Measurements from ENCODE around the gene CLRN3.

The CLRN3 gene

GRCh38 chr10:127907411-127908105, 14.8 kb upstream of the CLRN3 start:
- Histone ChIP-seq H3K36me3 (ENCODE audit: low read length) (no peaks in the 10 kb centered on the region), H3K27me3 (ENCODE audit: low read length) (no peaks in the 10 kb centered on the region), H4K20me1 (ENCODE audit: low read depth, low read length) (no peaks in the 10 kb centered on the region), H3K9me2 (replicated peaks; ENCODE audit: insufficient read depth, low read length) (no peaks in the 10 kb centered on the region), H3K9me3 (ENCODE audit: insufficient read depth, low read length) (no peaks in the 10 kb centered on the region), H3K79me2 (ENCODE audit: insufficient read depth, low read length) (no peaks in the 10 kb centered on the region), H3K9ac (ENCODE audit: low read length) (no peak overlapping the region), H3K27ac (ENCODE audit: low read depth, low read length) (no peak overlapping the region), H3K4me2 (ENCODE audit: low read depth, low read length, poor library complexity, severe bottlenecking) (no peak overlapping the region), H3K4me3 (ENCODE audit: insufficient read depth, low read length, poor library complexity, severe bottlenecking) (no peak overlapping the region), H2AFZ (ENCODE audit: low read depth, low read length, severe bottlenecking) (no peak overlapping the region), H3F3A (ENCODE audit: insufficient read depth) (no peaks in the 10 kb centered on the region)
- TF ChIP-seq EZH2phosphoT487 (conservative IDR thresholded peaks at IDR 0.05; ENCODE audit: low read length), result no peak
- TF ChIP-seq, protein P1, sequence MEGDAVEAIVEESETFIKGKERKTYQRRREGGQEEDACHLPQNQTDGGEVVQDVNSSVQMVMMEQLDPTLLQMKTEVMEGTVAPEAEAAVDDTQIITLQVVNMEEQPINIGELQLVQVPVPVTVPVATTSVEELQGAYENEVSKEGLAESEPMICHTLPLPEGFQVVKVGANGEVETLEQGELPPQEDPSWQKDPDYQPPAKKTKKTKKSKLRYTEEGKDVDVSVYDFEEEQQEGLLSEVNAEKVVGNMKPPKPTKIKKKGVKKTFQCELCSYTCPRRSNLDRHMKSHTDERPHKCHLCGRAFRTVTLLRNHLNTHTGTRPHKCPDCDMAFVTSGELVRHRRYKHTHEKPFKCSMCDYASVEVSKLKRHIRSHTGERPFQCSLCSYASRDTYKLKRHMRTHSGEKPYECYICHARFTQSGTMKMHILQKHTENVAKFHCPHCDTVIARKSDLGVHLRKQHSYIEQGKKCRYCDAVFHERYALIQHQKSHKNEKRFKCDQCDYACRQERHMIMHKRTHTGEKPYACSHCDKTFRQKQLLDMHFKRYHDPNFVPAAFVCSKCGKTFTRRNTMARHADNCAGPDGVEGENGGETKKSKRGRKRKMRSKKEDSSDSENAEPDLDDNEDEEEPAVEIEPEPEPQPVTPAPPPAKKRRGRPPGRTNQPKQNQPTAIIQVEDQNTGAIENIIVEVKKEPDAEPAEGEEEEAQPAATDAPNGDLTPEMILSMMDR (IDR thresholded peaks at IDR 0.05; ENCODE audit: insufficient read depth, low read length, poor library complexity, severe bottlenecking), result no peak

DNA sequence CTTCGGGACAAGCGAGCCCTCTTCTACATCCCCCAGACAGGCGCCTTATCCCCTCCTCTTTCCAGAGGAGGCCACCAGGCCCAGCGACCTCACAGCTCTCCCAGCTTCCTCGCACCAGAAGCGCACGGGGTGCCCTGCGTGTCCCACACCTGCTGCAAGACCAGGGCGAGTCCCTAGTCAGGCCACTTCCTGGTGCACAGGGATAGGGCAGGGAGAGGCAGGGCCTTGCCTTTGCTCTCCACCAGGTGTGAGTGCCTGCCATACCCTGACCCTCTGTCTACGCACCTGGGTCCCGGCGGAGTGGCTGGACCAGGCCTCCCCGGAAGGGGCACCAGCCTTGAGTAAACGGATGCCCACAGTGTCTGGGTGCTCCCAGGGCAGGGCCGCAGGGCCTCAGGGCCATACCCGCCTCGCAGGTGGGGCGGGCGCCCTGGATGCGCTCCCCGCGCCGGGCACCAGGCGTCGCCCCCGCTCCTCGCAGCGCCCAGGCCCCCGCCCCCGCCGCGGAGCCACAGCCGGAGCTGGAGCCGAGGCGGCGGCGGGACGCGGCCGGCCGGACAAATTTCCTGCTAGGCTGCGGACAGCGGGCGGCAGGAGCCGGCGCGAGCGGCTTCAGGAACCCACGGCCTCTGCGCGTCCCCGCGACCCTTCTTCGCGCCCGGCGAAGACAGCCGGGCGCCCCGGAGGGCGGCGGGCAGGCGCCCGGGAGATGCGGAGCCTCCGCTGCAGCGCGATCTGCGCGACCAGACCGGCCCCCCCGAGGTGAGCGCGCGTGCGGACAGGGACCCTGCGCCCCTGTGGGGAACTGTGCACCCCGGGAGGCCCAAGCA, 14.0 kb upstream of the CLRN3 start, which contains the start of gene PTPRE:
TSS of gene PTPRE (plus strand) at position 556 of the 830 bp plus-strand sequence. CDS start 133,779 bp downstream, outside the sequence.
- no peaks in the 10 kb centered on the region for H3K9me3 ChIP-seq (ENCODE audit: insufficient read depth, low read length)
- H4K20me1 ChIP-seq (ENCODE audit: low read depth, low read length), result no peaks in the 10 kb centered on the region
- H3K27ac ChIP-seq (ENCODE audit: low read depth, low read length), result no peak within 1 kb of the TSS
- H3K9me2 ChIP-seq (replicated peaks; ENCODE audit: insufficient read depth, low read length), result no peaks in the 10 kb centered on the region
- no peak for TF ChIP-seq EZH2phosphoT487 (conservative IDR thresholded peaks at IDR 0.05; ENCODE audit: low read length)
- TF ChIP-seq, protein P1 (IDR thresholded peaks at IDR 0.05; ENCODE audit: insufficient read depth, low read length, poor library complexity, severe bottlenecking), result no peak
- H3K36me3 ChIP-seq (ENCODE audit: low read length), result no peaks in the 10 kb centered on the region
- H3K79me2 ChIP-seq (ENCODE audit: insufficient read depth, low read length), result no peaks in the 10 kb centered on the region
- no peak within 1 kb of the TSS for H3K4me2 ChIP-seq (ENCODE audit: low read depth, low read length, poor library complexity, severe bottlenecking)
- H3K9ac ChIP-seq (ENCODE audit: low read length), result no peak within 1 kb of the TSS
- no peak within 1 kb of the TSS for H3K4me3 ChIP-seq (ENCODE audit: insufficient read depth, low read length, poor library complexity, severe bottlenecking)
- no peak within 1 kb of the TSS for H2AFZ ChIP-seq (ENCODE audit: low read depth, low read length, severe bottlenecking)
- H3F3A ChIP-seq (ENCODE audit: insufficient read depth), result no peaks in the 10 kb centered on the region
- no peaks in the 10 kb centered on the region for H3K27me3 ChIP-seq (ENCODE audit: low read length)

- Histone ChIP-seq H3K9ac (ENCODE audit: low read length) (no peak overlapping the region), H3K27me3 (ENCODE audit: low read length) (no peaks in the 10 kb centered on the region)
- TF ChIP-seq EZH2phosphoT487 (conservative IDR thresholded peaks at IDR 0.05; ENCODE audit: low read length), result no peak
- TF ChIP-seq, protein P1 (IDR thresholded peaks at IDR 0.05; ENCODE audit: insufficient read depth, low read length, poor library complexity, severe bottlenecking), result no peak
Observed at GRCh38 chr10:127905848-127906261, 13.1 kb upstream of the CLRN3 start.

More at GRCh38 chr10:127905848-127906261, 13.1 kb upstream of the CLRN3 start:
- Histone ChIP-seq H4K20me1 (ENCODE audit: low read depth, low read length) (no peaks in the 10 kb centered on the region), H3K4me3 (ENCODE audit: insufficient read depth, low read length, poor library complexity, severe bottlenecking) (no peak overlapping the region), H3K36me3 (ENCODE audit: low read length) (no peaks in the 10 kb centered on the region), H3F3A (ENCODE audit: insufficient read depth) (no peaks in the 10 kb centered on the region), H3K79me2 (ENCODE audit: insufficient read depth, low read length) (no peaks in the 10 kb centered on the region), H3K9me3 (ENCODE audit: insufficient read depth, low read length) (no peaks in the 10 kb centered on the region), H3K9me2 (replicated peaks; ENCODE audit: insufficient read depth, low read length) (no peaks in the 10 kb centered on the region), H3K27ac (ENCODE audit: low read depth, low read length) (no peak overlapping the region), H2AFZ (ENCODE audit: low read depth, low read length, severe bottlenecking) (no peak overlapping the region), H3K4me2 (ENCODE audit: low read depth, low read length, poor library complexity, severe bottlenecking) (no peak overlapping the region)

All from SU-DHL-6 (cell line).